Measurements from ENCODE around the gene MEF2A. TPM values are rescaled to one million over a fixed set of nuclear protein-coding genes. Genes with fewer than 3 reads are reported as not detected.

MEF2A gene
- total RNA-seq, result 23.5 and 39.1 TPM in 2 replicates

GRCh38 chr15:99565299-99566156 is at the start of gene MEF2A:
TSS of gene MEF2A (plus strand) at chr15:99565984. CDS start at chr15:99633120, 67,136 bp downstream.

GRCh38 chr15:99733268-99734039 is 167.7 kb downstream of the MEF2A start, which contains the start of gene LYSMD4:
TSS of gene LYSMD4 (minus strand) at chr15:99733437. CDS start at chr15:99731999, 1,438 bp downstream.

Other genes with a start within 250 kb of the MEF2A start
- gene LYSMD4, start 167.5 kb downstream of the MEF2A start, total RNA-seq, result 8.9 and 10.7 TPM in 2 replicates

Measured in aortic smooth muscle cell (primary cell).